Urinary bladder (tissue), 4 donors: ENCODE data around the gene OR2B2. TPM values are rescaled to one million over a fixed set of nuclear protein-coding genes. Genes with fewer than 3 reads are reported as not detected.

Experiments
- DNase-seq: peaks from one replicate; pipeline ENCODE4 v3.0.0-alpha.2; 2015; ENCODE audit errors: extremely low spot score
- H3K27ac ChIP-seq: one replicate; pipeline ENCODE4 v1.5.1; 2013; ENCODE audit warnings: low read depth, mild to moderate bottlenecking, moderate library complexity
- H3K36me3 ChIP-seq: one replicate; pipeline ENCODE4 v1.6.1; 2013; ENCODE audit warnings: mild to moderate bottlenecking, moderate library complexity; ENCODE audit not compliant: insufficient read depth
- H3K4me1 ChIP-seq: one replicate; pipeline ENCODE4 v1.6.1; 2013; ENCODE audit warnings: mild to moderate bottlenecking, moderate library complexity; ENCODE audit not compliant: insufficient read depth
- H3K4me3 ChIP-seq: one replicate; pipeline ENCODE4 v1.5.1; 2013; ENCODE audit warnings: low read depth, low read length
- WGBS: extraction: QIAGEN DNeasy Blood & Tissue Kit; methylation state at CpG from one replicate; pipeline ENCODE4 v1.1.7; 2013; 5-methylcytosine and 5-hydroxymethylcytosine counted together
- polyA plus RNA-seq: library from polyadenylated mRNA; stranded (reverse); fragments of 200-250 nt; gene quantifications from one replicate; pipeline ENCODE4 v1.2.3, GENCODE V29; 2013
- total RNA-seq: library from RNA; depleted of rRNA; stranded (reverse); fragments of >200 nt; gene quantifications from one replicate; pipeline ENCODE4 v1.2.3, GENCODE V29; 2014
- donor health status: healthy with polysubstance abuse.
- donor health status: healthy.

OR2B2 gene
- total and polyA plus RNA-seq, 2 donors = not detected

- no peak for DNase-seq
- WGBS = 31% methylated on average over 19 of the region's 19 CpGs
- Histone ChIP-seq H3K36me3 (no peaks in the 10 kb centered on the region), H3K27ac (no peak overlapping the region), H3K4me3 (no peak overlapping the region), H3K4me1 (no peaks in the 10 kb centered on the region)
Observed at GRCh38 chr6:27889628-27890444, 22.4 kb downstream of the OR2B2 start.

- DNase-seq = no peak
- no peaks in the 10 kb centered on the region for H3K36me3 ChIP-seq
- H3K4me1 ChIP-seq = no peaks in the 10 kb centered on the region
- WGBS = 74% methylated on average over 3 of the region's 3 CpGs
- H3K4me3 ChIP-seq = no peak overlapping the region
- H3K27ac ChIP-seq = no peak overlapping the region
Observed at GRCh38 chr6:27889275-27889627, 22.9 kb downstream of the OR2B2 start.

- 76% methylated on average over 2 of the region's 2 CpGs for WGBS
- H3K36me3 ChIP-seq = no peaks in the 10 kb centered on the region
- no peak for DNase-seq
- no peak overlapping the region for H3K4me3 ChIP-seq
- H3K4me1 ChIP-seq = no peaks in the 10 kb centered on the region
- H3K27ac ChIP-seq = no peak overlapping the region
Observed at GRCh38 chr6:27888566-27888965, 23.6 kb downstream of the OR2B2 start.

- no peaks in the 10 kb centered on the region for H3K36me3 ChIP-seq
- H3K4me1 ChIP-seq = no peaks in the 10 kb centered on the region
- no peak overlapping the region for H3K27ac ChIP-seq
- WGBS = 90% methylated on average over 3 of the region's 3 CpGs
- H3K4me3 ChIP-seq = no peak overlapping the region
- no peak for DNase-seq
Observed at GRCh38 chr6:27886073-27886472, 26.1 kb downstream of the OR2B2 start.

- no peak for DNase-seq
- WGBS = 98% methylated on average over 1 of the region's 1 CpG
- Histone ChIP-seq H3K36me3 (no peaks in the 10 kb centered on the region), H3K27ac (no peak overlapping the region), H3K4me1 (no peaks in the 10 kb centered on the region), H3K4me3 (no peak overlapping the region)
Observed at GRCh38 chr6:27883136-27883535, 29.1 kb downstream of the OR2B2 start.

GRCh38 chr6:27882624-27883023, 29.6 kb downstream of the OR2B2 start:
- H3K4me1 ChIP-seq = no peaks in the 10 kb centered on the region
- no peak overlapping the region for H3K4me3 ChIP-seq
- no peaks in the 10 kb centered on the region for H3K36me3 ChIP-seq
- 76% methylated on average over 5 of the region's 5 CpGs for WGBS
- DNase-seq = no peak
- no peak overlapping the region for H3K27ac ChIP-seq

GRCh38 chr6:27879837-27880236, 32.4 kb downstream of the OR2B2 start:
- Histone ChIP-seq H3K36me3 (no peaks in the 10 kb centered on the region), H3K27ac (no peak overlapping the region), H3K4me1 (no peaks in the 10 kb centered on the region), H3K4me3 (no peak overlapping the region)
- DNase-seq = no peak
- WGBS = 83% methylated on average over 5 of the region's 5 CpGs

- Histone ChIP-seq H3K4me1 (no peaks in the 10 kb centered on the region), H3K4me3 (no peak overlapping the region), H3K36me3 (no peaks in the 10 kb centered on the region), H3K27ac (no peak overlapping the region)
- whole genome bisulfite sequencing = 85% methylated on average over 8 of the region's 8 CpGs
- DNase-seq = no peak
Observed at GRCh38 chr6:27874016-27874415, 38.2 kb downstream of the OR2B2 start.

GRCh38 chr6:27873021-27873940, 38.9 kb downstream of the OR2B2 start:
- WGBS = 3% methylated on average over 50 of the region's 50 CpGs
- Histone ChIP-seq H3K27ac (peak overlapping the region; percentile 67), H3K36me3 (no peaks in the 10 kb centered on the region), H3K4me3 (peak overlapping the region; percentile 45), H3K4me1 (no peaks in the 10 kb centered on the region)
- DNase-seq = peak; percentile 90

GRCh38 chr6:27872642-27873020, 39.6 kb downstream of the OR2B2 start:
- no peak for DNase-seq
- 1% methylated on average over 16 of the region's 16 CpGs for WGBS
- Histone ChIP-seq H3K27ac (peak overlapping the region; percentile 67), H3K4me3 (peak overlapping the region; percentile 45), H3K36me3 (no peaks in the 10 kb centered on the region), H3K4me1 (no peaks in the 10 kb centered on the region)

- Histone ChIP-seq H3K27ac (no peak overlapping the region), H3K36me3 (no peaks in the 10 kb centered on the region), H3K4me3 (peak overlapping the region; percentile 45), H3K4me1 (no peaks in the 10 kb centered on the region)
- DNase-seq = peak; percentile 98
- 1% methylated on average over 49 of the region's 49 CpGs for WGBS
Observed at GRCh38 chr6:27871924-27872638, 40.1 kb downstream of the OR2B2 start.

GRCh38 chr6:27870291-27870870, 41.8 kb downstream of the OR2B2 start:
- no peak for DNase-seq
- H3K27ac ChIP-seq = no peak overlapping the region
- no peaks in the 10 kb centered on the region for H3K36me3 ChIP-seq
- H3K4me1 ChIP-seq = no peaks in the 10 kb centered on the region
- WGBS = 90% methylated on average over 9 of the region's 9 CpGs
- H3K4me3 ChIP-seq = no peak overlapping the region

- Histone ChIP-seq H3K36me3 (no peaks in the 10 kb centered on the region), H3K4me1 (no peaks in the 10 kb centered on the region), H3K27ac (no peak overlapping the region), H3K4me3 (no peak overlapping the region)
- 85% methylated on average over 3 of the region's 3 CpGs for whole genome bisulfite sequencing
- DNase-seq = no peak
Observed at GRCh38 chr6:27868311-27868710, 43.9 kb downstream of the OR2B2 start.
